Gastroesophageal sphincter (tissue), 3 donors: ENCODE results near the gene TEKT5.

Experiments used
- CTCF ChIP-seq, 4 experiments: fragments of 200-600 bp in 2 of 4; fragments of 450-650 bp in 2 of 4; sonication (generic) in 1 of 4; IDR thresholded peaks; one replicate each; pipeline ENCODE4 v1.5.1; 2017 to 2019; ENCODE audit warnings: antibody characterized with exemption in 4 of 4, mild to moderate bottlenecking in 2 of 4, moderate library complexity in 2 of 4
- EP300 ChIP-seq: sonication (generic); formaldehyde crosslinking; IDR thresholded peaks from one replicate; pipeline ENCODE4 v1.6.1; 2017; ENCODE audit warnings: antibody characterized with exemption, mild to moderate bottlenecking

- no peak for TF ChIP-seq CTCF (IDR thresholded peaks at IDR 0.05)
- no peak for TF ChIP-seq EP300
Observed at GRCh38 chr16:10678655-10679054, 16.1 kb downstream of the TEKT5 start.
